ENCODE results near the gene WSCD1. TPM values are rescaled to one million over a fixed set of nuclear protein-coding genes. Genes with fewer than 3 reads are reported as not detected.

Gene WSCD1
- total RNA-seq, 1 experiment from 2014 or later = 0.45 TPM

GRCh38 chr17:6094453-6094852 is 24.3 kb downstream of the WSCD1 start:
- H3K9me3 Mint-ChIP-seq (ENCODE audit: low read depth, unreplicated experiment) = no peaks in the 10 kb centered on the region
- no peaks in the 10 kb centered on the region for H3K4me1 Mint-ChIP-seq (ENCODE audit: low read depth, unreplicated experiment)
- CTCF ChIA-PET = interaction anchor here (0.6 kb wide), 1 partner anchor 99 kb away, joined by 5 read pairs; no protein-coding TSS in a partner anchor
- no peak overlapping the region for H3K27ac Mint-ChIP-seq (ENCODE audit: unreplicated experiment)
- no TSS peak for BruUV-seq (replicated peaks)
- intact Hi-C loops (cut with micrococcal nuclease; ENCODE audit: unreplicated experiment) = no loop called here
- H3K27me3 Mint-ChIP-seq (ENCODE audit: unreplicated experiment) = peaks cover 88% of the 10 kb centered on the region
- no peak for TF ChIP-seq CTCF (IDR thresholded peaks at IDR 0.05; ENCODE audit: unreplicated experiment)
- no peak overlapping the region for H3K4me3 Mint-ChIP-seq (ENCODE audit: low read depth, unreplicated experiment)
- H3K36me3 Mint-ChIP-seq (ENCODE audit: insufficient read depth, unreplicated experiment) = no peaks in the 10 kb centered on the region
- DNase-seq = no peak

GRCh38 chr17:6094926-6095325 is 24.7 kb downstream of the WSCD1 start:
- Mint-ChIP-seq H3K4me1 (ENCODE audit: low read depth, unreplicated experiment) (no peaks in the 10 kb centered on the region), H3K27ac (ENCODE audit: unreplicated experiment) (no peak overlapping the region), H3K4me3 (ENCODE audit: low read depth, unreplicated experiment) (no peak overlapping the region), H3K36me3 (ENCODE audit: insufficient read depth, unreplicated experiment) (no peaks in the 10 kb centered on the region), H3K27me3 (ENCODE audit: unreplicated experiment) (peaks cover 88% of the 10 kb centered on the region), H3K9me3 (ENCODE audit: low read depth, unreplicated experiment) (no peaks in the 10 kb centered on the region)
- no peak for DNase-seq
- BruUV-seq (replicated peaks) = no TSS peak
- no peak for TF ChIP-seq CTCF (IDR thresholded peaks at IDR 0.05; ENCODE audit: unreplicated experiment)
- CTCF ChIA-PET = interaction anchor here (0.6 kb wide), 1 partner anchor 99 kb away, joined by 5 read pairs; no protein-coding TSS in a partner anchor
- intact Hi-C loops (cut with micrococcal nuclease; ENCODE audit: unreplicated experiment) = no loop called here

GRCh38 chr17:6095501-6095900 is 25.3 kb downstream of the WSCD1 start:
- Mint-ChIP-seq H3K4me1 (ENCODE audit: low read depth, unreplicated experiment) (no peaks in the 10 kb centered on the region), H3K27me3 (ENCODE audit: unreplicated experiment) (peaks cover 88% of the 10 kb centered on the region), H3K27ac (ENCODE audit: unreplicated experiment) (no peak overlapping the region), H3K9me3 (ENCODE audit: low read depth, unreplicated experiment) (no peaks in the 10 kb centered on the region), H3K4me3 (ENCODE audit: low read depth, unreplicated experiment) (no peak overlapping the region), H3K36me3 (ENCODE audit: insufficient read depth, unreplicated experiment) (no peaks in the 10 kb centered on the region)
- no peak for DNase-seq
- BruUV-seq (replicated peaks) = no TSS peak
- TF ChIP-seq CTCF (IDR thresholded peaks at IDR 0.05; ENCODE audit: unreplicated experiment) = no peak
- intact Hi-C loops (cut with micrococcal nuclease; ENCODE audit: unreplicated experiment) = no loop called here
- CTCF ChIA-PET = no interaction called here

- no peak for DNase-seq
- CTCF ChIA-PET = no interaction called here
- Mint-ChIP-seq H3K27ac (ENCODE audit: unreplicated experiment) (no peak overlapping the region), H3K4me1 (ENCODE audit: low read depth, unreplicated experiment) (no peaks in the 10 kb centered on the region), H3K27me3 (ENCODE audit: unreplicated experiment) (peaks cover 88% of the 10 kb centered on the region), H3K9me3 (ENCODE audit: low read depth, unreplicated experiment) (no peaks in the 10 kb centered on the region), H3K36me3 (ENCODE audit: insufficient read depth, unreplicated experiment) (no peaks in the 10 kb centered on the region), H3K4me3 (ENCODE audit: low read depth, unreplicated experiment) (no peak overlapping the region)
- TF ChIP-seq CTCF (IDR thresholded peaks at IDR 0.05; ENCODE audit: unreplicated experiment) = no peak
- BruUV-seq (replicated peaks) = no TSS peak
- intact Hi-C loops (cut with micrococcal nuclease; ENCODE audit: unreplicated experiment) = no loop called here
Observed at GRCh38 chr17:6096201-6097004, 26.2 kb downstream of the WSCD1 start.

Data from Calu3 (cell line).